HUES64 (cell line): ENCODE measurements around the gene ASB2.

Experiments
- H3K27ac ChIP-seq: 2 replicates; pipeline ENCODE4 v1.7.0; 2013; ENCODE audit warnings: low read depth, low read length, inconsistent platforms
- H3K27me3 ChIP-seq: 2 replicates; pipeline ENCODE4 v1.6.1; 2013; ENCODE audit warnings: mild to moderate bottlenecking, low read length; ENCODE audit not compliant: insufficient read depth
- H3K36me3 ChIP-seq: 2 replicates; pipeline ENCODE4 v1.6.1; 2013; ENCODE audit warnings: mild to moderate bottlenecking, low read length; ENCODE audit not compliant: insufficient read depth
- H3K4me1 ChIP-seq: 2 replicates; pipeline ENCODE4 v1.6.1; 2013; ENCODE audit warnings: mild to moderate bottlenecking, low read length, moderate library complexity; ENCODE audit not compliant: insufficient read depth
- H3K4me3 ChIP-seq: 2 replicates; pipeline ENCODE4 v1.5.1; 2013; ENCODE audit warnings: mild to moderate bottlenecking, low read length, moderate library complexity
- H3K9ac ChIP-seq: 2 replicates; pipeline ENCODE4 v1.6.1; 2013; ENCODE audit warnings: mild to moderate bottlenecking, low read depth, low read length
- H3K9me3 ChIP-seq: 2 replicates; pipeline ENCODE4 v1.6.1; 2013; ENCODE audit warnings: low read depth, low read length; ENCODE audit not compliant: insufficient read depth
- WGBS: fragments of 150-250, 120-280 bp; methylation state at CpG from one replicate; pipeline ENCODE4 v1.1.7; 2013; ENCODE audit warnings: missing lambda C conversion rate; 5-methylcytosine and 5-hydroxymethylcytosine counted together

Gene ASB2

GRCh38 chr14:93999573-93999972 is 23.2 kb upstream of the ASB2 start:
- Histone ChIP-seq H3K4me3 (no peak overlapping the region), H3K36me3 (no peaks in the 10 kb centered on the region), H3K27ac (no peak overlapping the region), H3K27me3 (no peaks in the 10 kb centered on the region), H3K4me1 (no peaks in the 10 kb centered on the region), H3K9me3 (no peaks in the 10 kb centered on the region), H3K9ac (no peak overlapping the region)
- WGBS = 81% methylated on average over 8 of the region's 8 CpGs

GRCh38 chr14:93998871-93999403 is 22.6 kb upstream of the ASB2 start:
- no peak overlapping the region for H3K9ac ChIP-seq
- H3K36me3 ChIP-seq = no peaks in the 10 kb centered on the region
- H3K27ac ChIP-seq = no peak overlapping the region
- no peaks in the 10 kb centered on the region for H3K4me1 ChIP-seq
- 93% methylated on average over 7 of the region's 7 CpGs for WGBS
- H3K9me3 ChIP-seq = no peaks in the 10 kb centered on the region
- no peak overlapping the region for H3K4me3 ChIP-seq
- no peaks in the 10 kb centered on the region for H3K27me3 ChIP-seq

DNA sequence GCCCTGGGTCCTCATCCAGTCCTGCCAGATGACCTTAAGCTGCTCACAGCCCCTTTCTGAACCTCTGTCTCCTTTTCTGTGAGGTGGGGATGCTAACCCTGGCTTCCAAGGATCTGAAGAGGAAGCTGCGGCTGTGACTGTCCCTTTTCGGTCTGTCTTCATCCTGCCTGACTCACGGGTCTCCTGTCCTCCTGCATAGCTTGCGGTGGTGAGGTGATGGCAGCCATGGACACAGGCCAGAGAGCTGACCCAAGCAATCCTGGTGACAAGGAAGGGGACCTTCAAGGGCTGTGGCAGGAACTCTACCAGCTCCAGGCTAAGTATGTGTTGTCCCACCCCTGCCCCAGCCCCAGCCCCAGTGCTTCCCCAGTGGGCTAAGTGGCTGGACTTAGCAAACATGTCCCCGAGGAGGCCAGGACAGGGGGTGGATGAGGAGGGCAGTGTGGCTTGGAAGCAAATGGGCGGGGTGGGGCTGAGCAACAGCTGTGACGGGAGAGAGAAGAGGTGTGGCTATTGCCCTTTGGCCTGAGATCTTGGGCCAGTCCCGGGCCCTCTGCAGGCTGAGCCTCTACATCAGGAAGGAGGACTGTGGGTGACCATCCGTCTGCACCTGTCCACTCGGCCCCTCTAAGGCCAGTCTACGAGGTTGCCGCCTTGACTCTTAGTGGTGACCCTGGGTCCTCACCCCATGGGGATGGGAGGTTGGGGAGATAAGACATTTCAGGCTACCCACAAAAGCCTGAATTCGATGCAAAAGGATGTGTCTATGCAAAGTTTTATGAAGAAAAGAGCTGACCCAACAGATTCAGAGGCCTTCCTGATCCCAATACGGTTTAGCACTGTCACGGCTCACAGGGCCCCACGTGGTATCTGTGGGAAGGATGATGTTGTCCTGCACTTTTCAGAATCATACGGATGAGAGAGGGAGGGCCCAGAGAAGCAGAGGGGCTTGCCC is 21.8 kb upstream of the ASB2 start:
- no peaks in the 10 kb centered on the region for H3K9me3 ChIP-seq
- H3K4me3 ChIP-seq = no peak overlapping the region
- H3K27ac ChIP-seq = no peak overlapping the region
- no peaks in the 10 kb centered on the region for H3K27me3 ChIP-seq
- H3K36me3 ChIP-seq = no peaks in the 10 kb centered on the region
- H3K9ac ChIP-seq = no peak overlapping the region
- 93% methylated on average over 17 of the region's 17 CpGs for WGBS
- H3K4me1 ChIP-seq = no peaks in the 10 kb centered on the region

DNA sequence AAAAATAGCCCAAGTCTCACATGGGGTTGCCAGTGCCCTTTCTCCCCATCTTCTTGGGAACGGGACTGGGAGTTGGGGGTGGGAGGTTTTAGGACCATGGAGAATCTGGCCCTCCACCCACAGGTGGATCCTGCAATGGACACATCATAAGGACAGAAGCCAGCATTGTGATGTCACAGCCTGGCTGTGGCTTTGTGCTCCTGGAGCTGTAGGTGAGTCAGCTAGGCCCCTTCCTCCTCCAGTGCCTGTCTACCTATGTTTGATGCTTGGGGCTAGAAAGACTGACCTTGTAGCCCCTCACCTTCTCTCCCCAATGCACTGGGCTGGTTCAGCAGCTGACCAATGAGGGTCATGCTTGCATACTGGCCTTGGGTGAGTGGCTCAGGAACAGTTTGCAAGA is 20.7 kb upstream of the ASB2 start, which contains the start of gene CCDC197:
TSS of gene CCDC197 (plus strand) at position 220 of the 400 bp plus-strand sequence. CDS start 831 bp downstream, outside the sequence.
- WGBS = 75% methylated on average over 1 of the region's 1 CpG
- no peaks in the 10 kb centered on the region for H3K9me3 ChIP-seq
- H3K9ac ChIP-seq = no peak within 1 kb of the TSS

GRCh38 chr14:93996130-93996695 is 19.8 kb upstream of the ASB2 start:
- no peaks in the 10 kb centered on the region for H3K27me3 ChIP-seq
- no peak overlapping the region for H3K27ac ChIP-seq
- no peak overlapping the region for H3K9ac ChIP-seq
- no peaks in the 10 kb centered on the region for H3K4me1 ChIP-seq
- H3K4me3 ChIP-seq = no peak overlapping the region
- 78% methylated on average over 8 of the region's 8 CpGs for WGBS
- H3K36me3 ChIP-seq = no peaks in the 10 kb centered on the region
- no peaks in the 10 kb centered on the region for H3K9me3 ChIP-seq

More for the DNA sequence above, 20.7 kb upstream of the ASB2 start, which contains the start of gene CCDC197:
- no peaks in the 10 kb centered on the region for H3K27me3 ChIP-seq
- no peak within 1 kb of the TSS for H3K27ac ChIP-seq
- no peaks in the 10 kb centered on the region for H3K4me1 ChIP-seq
- H3K36me3 ChIP-seq = no peaks in the 10 kb centered on the region
- H3K4me3 ChIP-seq = no peak within 1 kb of the TSS

GRCh38 chr14:93994919-93995682 is 18.7 kb upstream of the ASB2 start:
- Histone ChIP-seq H3K27ac (no peak overlapping the region), H3K4me1 (no peaks in the 10 kb centered on the region), H3K36me3 (no peaks in the 10 kb centered on the region), H3K9ac (no peak overlapping the region), H3K9me3 (no peaks in the 10 kb centered on the region), H3K27me3 (no peaks in the 10 kb centered on the region), H3K4me3 (no peak overlapping the region)
- WGBS = 87% methylated on average over 13 of the region's 13 CpGs

GRCh38 chr14:93993382-93993781 is 17.0 kb upstream of the ASB2 start:
- Histone ChIP-seq H3K36me3 (no peaks in the 10 kb centered on the region), H3K27me3 (no peaks in the 10 kb centered on the region), H3K4me3 (no peak overlapping the region), H3K27ac (no peak overlapping the region), H3K4me1 (no peaks in the 10 kb centered on the region), H3K9me3 (no peaks in the 10 kb centered on the region), H3K9ac (no peak overlapping the region)
- WGBS = 93% methylated on average over 6 of the region's 6 CpGs

GRCh38 chr14:93991649-93992048 is 15.3 kb upstream of the ASB2 start:
- 95% methylated on average over 4 of the region's 4 CpGs for WGBS

DNA sequence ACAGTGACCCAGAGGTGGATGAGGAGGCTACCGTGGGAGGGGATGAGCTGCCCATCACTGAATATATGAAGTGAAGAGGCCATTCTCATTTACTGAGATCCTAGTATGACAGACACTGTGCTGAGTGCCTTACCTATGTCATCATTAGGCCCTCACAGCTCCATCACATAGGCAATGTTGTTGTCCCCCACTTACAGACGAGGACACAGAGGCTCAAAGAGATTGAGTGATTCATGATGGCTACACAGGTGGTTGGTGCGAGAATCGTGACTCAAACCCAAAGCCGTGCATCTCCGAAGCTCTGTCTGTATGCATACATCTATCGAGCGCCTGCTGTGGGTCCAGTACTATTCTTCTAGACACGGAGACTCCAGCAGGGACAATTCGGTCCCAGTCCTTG is 14.8 kb upstream of the ASB2 start:
- 90% methylated on average over 10 of the region's 10 CpGs for WGBS
- H3K27me3 ChIP-seq = no peaks in the 10 kb centered on the region
- H3K4me3 ChIP-seq = no peak overlapping the region
- H3K9ac ChIP-seq = no peak overlapping the region
- 0 out of 2 replicates have a peak, but pooled peaks cover 6% of the 10 kb centered on the region for H3K4me1 ChIP-seq
- H3K36me3 ChIP-seq = no peaks in the 10 kb centered on the region
- H3K9me3 ChIP-seq = no peaks in the 10 kb centered on the region
- H3K27ac ChIP-seq = no peak overlapping the region

More at GRCh38 chr14:93991649-93992048, 15.3 kb upstream of the ASB2 start:
- no peak overlapping the region for H3K9ac ChIP-seq
- no peaks in the 10 kb centered on the region for H3K27me3 ChIP-seq
- no peaks in the 10 kb centered on the region for H3K36me3 ChIP-seq
- no peaks in the 10 kb centered on the region for H3K9me3 ChIP-seq
- H3K4me1 ChIP-seq = 0 out of 2 replicates have a peak, but pooled peaks cover 6% of the 10 kb centered on the region
- no peak overlapping the region for H3K27ac ChIP-seq
- H3K4me3 ChIP-seq = no peak overlapping the region

DNA sequence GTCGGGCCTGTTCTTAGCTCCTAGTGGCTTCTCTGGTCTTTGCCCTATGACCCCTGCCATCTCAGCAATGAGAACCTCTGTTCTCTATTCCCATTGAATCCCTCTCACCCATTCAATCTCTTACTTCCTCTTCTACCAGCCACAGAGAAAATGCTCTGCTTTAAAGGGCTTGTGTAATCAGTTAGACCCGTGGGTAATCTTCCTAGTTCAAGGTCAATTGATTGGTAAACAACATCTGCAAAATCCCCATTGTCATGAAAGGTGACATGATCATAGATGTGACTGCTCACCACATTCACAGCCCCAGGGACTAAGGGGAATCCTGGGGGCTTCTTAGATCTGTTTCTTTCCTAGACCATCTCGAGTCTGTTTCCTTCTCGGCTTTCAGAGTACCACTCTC is 13.6 kb upstream of the ASB2 start:
- Histone ChIP-seq H3K4me1 (0 out of 2 replicates have a peak, but pooled peaks cover 6% of the 10 kb centered on the region), H3K36me3 (no peaks in the 10 kb centered on the region), H3K27me3 (no peaks in the 10 kb centered on the region), H3K4me3 (no peak overlapping the region), H3K9ac (no peak overlapping the region), H3K27ac (no peak overlapping the region), H3K9me3 (no peaks in the 10 kb centered on the region)
- WGBS = 79% methylated on average over 4 of the region's 4 CpGs
